Stimulated activated CD4-positive, alpha-beta T cell treated with anti-CD3 and anti-CD28 coated beads, TNF-alpha, amount 100 ng/mL, for 48 hours (primary cell): Measurements from ENCODE around the gene FHIP1A.

Experiments
- DNase-seq, 3 donors: peaks; one replicate each; pipeline ENCODE4 v3.0.0-alpha.2; 2020; ENCODE audit warnings: low read depth in 3 of 3

The FHIP1A gene

DNA sequence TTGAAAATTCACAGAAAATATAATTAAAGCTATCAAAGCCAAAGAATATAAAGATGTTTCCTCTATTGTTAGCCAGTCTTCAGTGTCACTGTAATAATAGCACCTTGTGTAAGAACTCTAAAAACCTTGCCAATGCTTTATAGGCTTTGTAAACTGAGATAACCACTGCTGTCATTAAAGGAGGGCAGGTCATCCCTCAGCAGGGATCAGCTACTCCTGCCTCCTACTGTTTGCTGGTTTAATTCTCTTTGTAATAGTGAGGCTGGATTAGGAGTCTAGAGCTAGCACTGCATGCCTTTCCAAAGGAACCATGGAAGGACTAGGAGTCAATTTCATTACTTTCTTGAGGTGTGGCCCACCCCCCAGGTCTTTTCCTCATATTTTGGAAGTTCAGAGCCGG, 46.2 kb downstream of the FHIP1A start:
- no peak for DNase-seq

DNA sequence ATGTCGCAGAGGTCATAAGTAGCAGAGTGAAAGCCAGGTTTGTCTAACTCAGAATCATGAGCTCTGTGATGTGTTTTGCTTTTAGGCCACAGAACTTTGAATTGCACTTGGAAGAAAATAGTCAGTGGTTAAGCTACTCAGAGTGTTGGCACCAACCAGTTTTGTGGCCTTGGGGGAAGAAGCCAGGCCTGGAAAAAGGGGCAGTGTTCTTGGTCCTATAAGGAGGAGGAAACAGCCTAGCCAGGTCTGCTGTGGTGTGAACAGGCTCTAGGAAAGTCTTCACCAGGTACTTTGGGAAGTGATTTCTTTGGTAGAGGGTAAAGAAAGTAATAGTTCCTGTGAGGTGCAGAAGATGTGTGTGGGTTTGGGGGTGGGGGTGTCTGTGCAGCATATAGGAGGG, 49.2 kb downstream of the FHIP1A start:
- DNase-seq: no peak
